GM19372 (cell line): ENCODE results near the gene FOXO3.

Source experiments
- ATAC-seq: cut with Tn5 transposase; IDR thresholded peaks from one replicate; pipeline ENCODE4 v1.9.1; 2021; ENCODE audit warnings: mild to moderate bottlenecking, low read depth, moderate library complexity; ENCODE audit not compliant: unreplicated experiment

Gene FOXO3

GRCh38 chr6:108592371-108593337, 31.9 kb downstream of the FOXO3 start:
- peak; percentile 80 for ATAC-seq

GRCh38 chr6:108594151-108594550, 33.4 kb downstream of the FOXO3 start:
- ATAC-seq: no peak

- ATAC-seq: no peak
Observed at GRCh38 chr6:108594640-108595039, 33.9 kb downstream of the FOXO3 start.

- ATAC-seq: no peak
Observed at GRCh38 chr6:108596956-108597355, 36.2 kb downstream of the FOXO3 start.

- ATAC-seq: no peak
Observed at GRCh38 chr6:108597572-108598304, 37.0 kb downstream of the FOXO3 start.

- ATAC-seq: peak; percentile 89
Observed at GRCh38 chr6:108598305-108598863, 37.7 kb downstream of the FOXO3 start.

GRCh38 chr6:108604156-108604555, 43.4 kb downstream of the FOXO3 start:
- ATAC-seq: no peak

- ATAC-seq: no peak
Observed at GRCh38 chr6:108606250-108606690, 45.6 kb downstream of the FOXO3 start.

GRCh38 chr6:108608453-108609275, 47.9 kb downstream of the FOXO3 start:
- ATAC-seq: no peak

GRCh38 chr6:108609276-108609769, 48.6 kb downstream of the FOXO3 start:
- ATAC-seq: no peak

GRCh38 chr6:108610270-108610839, 49.6 kb downstream of the FOXO3 start:
- no peak for ATAC-seq

GRCh38 chr6:108610957-108611586, 50.4 kb downstream of the FOXO3 start:
- no peak for ATAC-seq

- ATAC-seq: no peak
Observed at GRCh38 chr6:108612852-108613251, 52.1 kb downstream of the FOXO3 start.

- ATAC-seq: no peak
Observed at GRCh38 chr6:108616544-108616943, 55.8 kb downstream of the FOXO3 start.

- ATAC-seq: no peak
Observed at GRCh38 chr6:108616973-108617372, 56.3 kb downstream of the FOXO3 start.

- ATAC-seq: no peak
Observed at GRCh38 chr6:108618623-108619152, 58.0 kb downstream of the FOXO3 start.

- no peak for ATAC-seq
Observed at GRCh38 chr6:108619431-108620197, 58.9 kb downstream of the FOXO3 start.

GRCh38 chr6:108621117-108621516, 60.4 kb downstream of the FOXO3 start:
- no peak for ATAC-seq
